Right lobe of liver (tissue), 6 donors: ENCODE results near the gene ZDHHC3. TPM values are rescaled to one million over a fixed set of nuclear protein-coding genes. Genes with fewer than 3 reads are reported as not detected.
A peak's percentile ranks its signal among the peaks of the same experiment; 100 is the strongest.

Source experiments
- ATAC-seq, 4 donors: fragments of 200-7000 bp; cut with Tn5 transposase; one replicate each; pipeline ENCODE4 v1.9.1; 2020; ENCODE audit warnings: mild to moderate bottlenecking in 4 of 4, moderate library complexity in 4 of 4
- DNase-seq, 3 donors: peaks; one replicate each; pipeline ENCODE4 v3.0.0-alpha.2; 2020
- H3K27ac ChIP-seq, 3 donors: fragments of 200-600 bp; one replicate each; pipeline ENCODE4 v1.8.0; 2022
- H3K27me3 ChIP-seq, 2 donors: fragments of 200-600 bp; one replicate each; pipeline ENCODE4 v1.8.0; 2022
- H3K36me3 ChIP-seq, 4 donors: fragments of 200-600 bp; sonication (generic) in 1 of 4; one replicate each; pipeline versions ENCODE4 v1.5.1 to v1.8.0; 2017 to 2022; ENCODE audit warnings: control low read depth in 1 of 4
- H3K4me1 ChIP-seq, 4 donors: fragments of 200-600 bp; sonication (generic) in 1 of 4; one replicate each; pipeline versions ENCODE4 v1.5.1 to v1.8.0; 2017 to 2022; ENCODE audit warnings: control low read depth in 1 of 4
- H3K4me3 ChIP-seq, 3 donors: fragments of 200-600 bp; one replicate each; pipeline ENCODE4 v1.8.0; 2022
- H3K9me3 ChIP-seq, 4 donors: fragments of 200-600 bp; sonication (generic) in 1 of 4; one replicate each; pipeline versions ENCODE4 v1.5.1 to v1.8.0; 2017 to 2022; ENCODE audit warnings: control low read depth in 1 of 4
- POLR2A ChIP-seq: fragments of 450-650 bp; IDR thresholded peaks from one replicate; pipeline ENCODE4 v1.6.1; 2017; ENCODE audit warnings: antibody characterized with exemption, mild to moderate bottlenecking
- WGBS: methylation state at CpG from one replicate; pipeline ENCODE4 v1.1.6; 2018; ENCODE audit warnings: low coverage, low lambda C conversion rate; ENCODE audit not compliant: insufficient coverage; ENCODE audit errors: missing lambda C conversion rate; 5-methylcytosine and 5-hydroxymethylcytosine counted together
- intact Hi-C, 2 donors: fragments of 100-400 bp; cut with DNase I; formaldehyde crosslinking; loops; one replicate each; pipeline versions ENCODE4 v1.11.2 to v1.14.1; 2022
- total RNA-seq, 6 experiments: library from RNA; depleted of rRNA in 2 of 6; stranded (reverse); fragments of >200 nt in 2 of 6; fragmentation: NEBNext Ultra II Directional in 3 of 6; extraction: Animal tissue kit (Norgen Biotek cat#: 25700) in 3 of 6; gene quantifications; one replicate each; pipeline versions ENCODE4 v1.1.0 to v1.2.4, GENCODE V29; 2016 to 2023
- TF ChIP-seq, protein P1 (sequence below), 4 donors: fragments of 200-600 bp in 3 of 4; fragments of 450-650 bp in 1 of 4; IDR thresholded peaks; one replicate each; pipeline versions ENCODE4 v1.5.1 to v1.8.0; 2016 to 2022; ENCODE audit warnings: antibody characterized with exemption in 4 of 4, mild to moderate bottlenecking in 2 of 4
- donor health status: DM: no; HTN: yes; CAD: no.
- donor health status: DM: no; HTN: no; CAD: no.
- donor health status: DM: no; HTN: no; CAD: no.
- donor health status: DM: no; HTN: yes; CAD: no.
- donor health status: DM: no; HTN: yes; CAD: no.

Gene ZDHHC3
- total RNA-seq, 6 experiments from 2014 or later, result 27.5 to 36.7 (median 32.0) TPM

DNA sequence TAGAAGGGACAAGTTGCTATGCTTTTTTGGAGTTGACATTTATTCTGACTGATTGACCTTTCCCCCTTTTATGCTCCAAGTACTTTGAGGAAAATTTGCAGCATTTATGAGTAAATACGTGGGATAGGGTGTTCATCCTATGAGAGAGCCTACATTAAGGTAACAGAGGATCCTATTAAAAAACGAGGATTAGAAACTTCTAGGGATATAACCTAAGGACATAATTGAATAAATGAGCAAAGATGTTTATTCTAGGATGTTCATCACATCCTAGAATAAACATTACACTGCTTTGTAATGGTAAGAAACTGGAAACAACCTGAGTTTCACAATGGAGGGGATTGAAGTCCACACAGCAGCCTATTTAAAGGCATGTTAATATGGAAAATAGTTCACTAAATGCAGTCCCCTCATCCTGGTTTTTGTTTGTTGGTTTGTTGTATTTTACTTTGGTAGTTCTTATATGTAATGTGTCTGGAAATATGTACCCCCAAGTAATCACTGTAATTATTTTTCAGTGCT lies 26.2 kb upstream of the ZDHHC3 start:
- no peak for DNase-seq
- no peak for TF ChIP-seq POLR2A
- TF ChIP-seq, protein P1, sequence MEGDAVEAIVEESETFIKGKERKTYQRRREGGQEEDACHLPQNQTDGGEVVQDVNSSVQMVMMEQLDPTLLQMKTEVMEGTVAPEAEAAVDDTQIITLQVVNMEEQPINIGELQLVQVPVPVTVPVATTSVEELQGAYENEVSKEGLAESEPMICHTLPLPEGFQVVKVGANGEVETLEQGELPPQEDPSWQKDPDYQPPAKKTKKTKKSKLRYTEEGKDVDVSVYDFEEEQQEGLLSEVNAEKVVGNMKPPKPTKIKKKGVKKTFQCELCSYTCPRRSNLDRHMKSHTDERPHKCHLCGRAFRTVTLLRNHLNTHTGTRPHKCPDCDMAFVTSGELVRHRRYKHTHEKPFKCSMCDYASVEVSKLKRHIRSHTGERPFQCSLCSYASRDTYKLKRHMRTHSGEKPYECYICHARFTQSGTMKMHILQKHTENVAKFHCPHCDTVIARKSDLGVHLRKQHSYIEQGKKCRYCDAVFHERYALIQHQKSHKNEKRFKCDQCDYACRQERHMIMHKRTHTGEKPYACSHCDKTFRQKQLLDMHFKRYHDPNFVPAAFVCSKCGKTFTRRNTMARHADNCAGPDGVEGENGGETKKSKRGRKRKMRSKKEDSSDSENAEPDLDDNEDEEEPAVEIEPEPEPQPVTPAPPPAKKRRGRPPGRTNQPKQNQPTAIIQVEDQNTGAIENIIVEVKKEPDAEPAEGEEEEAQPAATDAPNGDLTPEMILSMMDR (IDR thresholded peaks at IDR 0.05), result no peak
- ATAC-seq, result peak; percentile 66 to 86 (median 84)
- H3K9me3 ChIP-seq, result no peaks in the 10 kb centered on the region
- peak overlapping the region; percentile 22 to 86 (median 80) for H3K27ac ChIP-seq
- H3K4me1 ChIP-seq, result peaks cover 0 to 39% (median 1%) of the 10 kb centered on the region in 4 donors
- no peaks in the 10 kb centered on the region for H3K27me3 ChIP-seq
- intact Hi-C loops, result no loop called here
- H3K4me3 ChIP-seq, result no peak overlapping the region
- 52% methylated on average over 2 of the region's 2 CpGs for WGBS
- H3K36me3 ChIP-seq, result peaks cover 0 to 16% (median 9%) of the 10 kb centered on the region in 4 donors

DNA sequence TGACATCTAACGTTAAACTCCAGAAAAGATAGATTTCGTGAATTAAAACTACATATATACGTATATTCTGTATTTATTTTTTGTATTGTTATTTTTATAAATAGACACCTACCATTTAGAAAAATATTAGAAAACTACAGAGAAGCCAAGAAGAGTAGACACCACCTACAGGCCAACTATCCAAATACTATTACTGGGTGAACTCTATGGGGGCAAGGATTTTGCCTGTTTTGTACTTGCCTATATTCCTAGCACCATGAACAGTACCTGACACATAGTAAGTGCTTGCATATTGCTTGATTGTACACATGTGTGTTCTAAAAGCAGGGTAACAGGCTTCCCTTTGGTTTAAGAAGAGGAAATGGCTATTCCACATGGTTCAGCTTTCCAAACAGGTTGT lies 25.8 kb upstream of the ZDHHC3 start:
- ATAC-seq (peak in 1 of 4 donors; percentile 13), DNase-seq (no peak)
- peaks cover 0 to 44% (median 6%) of the 10 kb centered on the region in 4 donors for H3K4me1 ChIP-seq
- no peaks in the 10 kb centered on the region for H3K9me3 ChIP-seq
- H3K27ac ChIP-seq, result peak overlapping the region; percentile 22 to 86 (median 80)
- H3K36me3 ChIP-seq, result peaks cover 0 to 17% (median 9%) of the 10 kb centered on the region in 4 donors
- no peak overlapping the region for H3K4me3 ChIP-seq
- TF ChIP-seq, protein P1 (IDR thresholded peaks at IDR 0.05), result no peak
- no peak for TF ChIP-seq POLR2A
- intact Hi-C loops, result no loop called here
- H3K27me3 ChIP-seq, result no peaks in the 10 kb centered on the region
- WGBS, result 93% methylated on average over 3 of the region's 3 CpGs

DNA sequence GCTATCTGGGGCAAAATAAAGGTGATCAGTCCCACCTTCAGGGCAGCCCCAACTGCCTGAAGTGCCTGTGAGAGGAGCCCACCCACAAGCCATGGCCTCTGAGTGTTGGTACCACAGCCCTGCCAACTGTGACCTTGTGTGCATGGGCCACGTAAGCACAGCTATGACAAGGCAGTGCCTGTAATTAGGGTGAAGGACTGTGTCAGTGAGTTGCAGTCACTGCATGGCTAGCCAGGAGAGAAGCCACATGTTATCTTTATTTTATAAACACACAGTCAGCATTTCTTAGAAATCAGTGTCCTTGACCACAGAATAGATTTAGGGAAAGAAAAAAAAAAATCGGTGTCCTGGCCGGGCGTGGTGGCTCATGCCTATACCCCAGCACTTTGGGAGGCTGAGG lies 24.8 kb upstream of the ZDHHC3 start:
- Histone ChIP-seq H3K36me3 (peaks cover 0 to 17% (median 9%) of the 10 kb centered on the region in 4 donors), H3K27ac (peak overlapping the region in 1 of 3 donors; percentile 80), H3K4me1 (peaks cover 0 to 52% (median 9%) of the 10 kb centered on the region in 4 donors), H3K4me3 (no peak overlapping the region), H3K9me3 (no peaks in the 10 kb centered on the region), H3K27me3 (no peaks in the 10 kb centered on the region)
- intact Hi-C loops, result no loop called here
- ATAC-seq (no peak), DNase-seq (no peak)
- WGBS, result 78% methylated on average over 3 of the region's 4 CpGs
- TF ChIP-seq, protein P1 (IDR thresholded peaks at IDR 0.05), result no peak
- no peak for TF ChIP-seq POLR2A

DNA sequence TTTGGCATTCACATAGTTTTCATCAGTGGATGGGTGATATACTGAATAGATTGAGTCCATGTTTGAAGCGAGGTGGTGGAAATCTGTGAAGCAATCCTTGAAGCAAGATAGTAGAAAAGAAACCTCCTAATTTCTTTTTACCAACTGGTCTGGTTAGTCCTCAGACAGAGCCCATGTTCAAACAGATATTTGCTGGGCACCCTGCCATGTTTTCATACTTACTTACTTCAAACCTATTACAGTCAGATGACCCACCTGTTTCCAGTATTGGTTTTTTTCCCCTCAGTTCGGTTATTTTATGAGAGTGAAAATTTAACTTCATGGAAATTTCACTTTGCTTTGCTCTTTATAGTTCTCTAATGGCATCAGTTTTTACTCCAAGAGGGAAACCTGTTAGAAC lies 23.8 kb upstream of the ZDHHC3 start:
- Histone ChIP-seq H3K4me1 (peaks cover 0 to 62% (median 14%) of the 10 kb centered on the region in 4 donors), H3K4me3 (no peak overlapping the region), H3K27ac (peak overlapping the region in 2 of 3 donors; percentile 3 to 80), H3K27me3 (no peaks in the 10 kb centered on the region), H3K9me3 (no peaks in the 10 kb centered on the region), H3K36me3 (peaks cover 0 to 17% (median 9%) of the 10 kb centered on the region in 4 donors)
- intact Hi-C loops, result no loop called here
- WGBS, result 64% methylated on average over 2 of the region's 2 CpGs
- ATAC-seq, result peak in 1 of 4 donors; percentile 15
- TF ChIP-seq, protein P1 (IDR thresholded peaks at IDR 0.05), result no peak
- TF ChIP-seq POLR2A, result no peak
- DNase-seq, result no peak
